GM12891 (cell line): ENCODE results near the gene CA9. TPM values are rescaled to one million over a fixed set of nuclear protein-coding genes. Genes with fewer than 3 reads are reported as not detected.
"Not testable (repeated sequence)": the region's sequence is repeated elsewhere in the genome, so short reads cannot be mapped to it uniquely, and the experiment has no call there.

Experiments
- DNase-seq: peaks from one replicate; pipeline ENCODE4 v3.0.0; 2011; ENCODE audit warnings: low spot score; ENCODE audit not compliant: insufficient read length
- FAIRE-seq: peaks from 2 replicates; lab custom pipeline; 2011; peaks lifted over from hg19 to GRCh38; lab: Jason Lieb, UNC
- PAX5 ChIP-seq: IDR thresholded peaks from 2 replicates; pipeline ENCODE4 v1.6.1; 2011; ENCODE audit warnings: low read length, moderate library complexity, mild to moderate bottlenecking; ENCODE audit not compliant: insufficient read depth, severe bottlenecking
- POLR2A ChIP-seq: IDR thresholded peaks from 2 replicates; pipeline ENCODE4 v1.6.1; 2011; ENCODE audit warnings: low read depth, low read length, control low read depth
- POLR2AphosphoS5 ChIP-seq: IDR thresholded peaks from 2 replicates; pipeline ENCODE4 v1.6.1; 2011; ENCODE audit warnings: low read depth, low read length, control low read depth
- POU2F2 ChIP-seq: IDR thresholded peaks from 2 replicates; pipeline ENCODE4 v1.6.1; 2011; ENCODE audit warnings: low read depth, mild to moderate bottlenecking, control low read depth, low read length, moderate library complexity
- SPI1 ChIP-seq: IDR thresholded peaks from 2 replicates; pipeline ENCODE4 v1.6.1; 2011; ENCODE audit warnings: low read depth, low read length, control low read depth
- TAF1 ChIP-seq: IDR thresholded peaks from 2 replicates; pipeline ENCODE4 v1.6.1; 2011; ENCODE audit warnings: low read depth, low read length, control low read depth
- polyA plus RNA-seq: library from polyadenylated mRNA; unstranded; fragments of >200 nt; gene quantifications from one replicate; pipeline ENCODE4 v1.2.1, GENCODE V29; 2012; ENCODE audit warnings: low read depth, missing spikeins, inconsistent platforms; ENCODE audit not compliant: missing spikeins

Gene CA9
- 0.27 TPM for polyA plus RNA-seq

DNA sequence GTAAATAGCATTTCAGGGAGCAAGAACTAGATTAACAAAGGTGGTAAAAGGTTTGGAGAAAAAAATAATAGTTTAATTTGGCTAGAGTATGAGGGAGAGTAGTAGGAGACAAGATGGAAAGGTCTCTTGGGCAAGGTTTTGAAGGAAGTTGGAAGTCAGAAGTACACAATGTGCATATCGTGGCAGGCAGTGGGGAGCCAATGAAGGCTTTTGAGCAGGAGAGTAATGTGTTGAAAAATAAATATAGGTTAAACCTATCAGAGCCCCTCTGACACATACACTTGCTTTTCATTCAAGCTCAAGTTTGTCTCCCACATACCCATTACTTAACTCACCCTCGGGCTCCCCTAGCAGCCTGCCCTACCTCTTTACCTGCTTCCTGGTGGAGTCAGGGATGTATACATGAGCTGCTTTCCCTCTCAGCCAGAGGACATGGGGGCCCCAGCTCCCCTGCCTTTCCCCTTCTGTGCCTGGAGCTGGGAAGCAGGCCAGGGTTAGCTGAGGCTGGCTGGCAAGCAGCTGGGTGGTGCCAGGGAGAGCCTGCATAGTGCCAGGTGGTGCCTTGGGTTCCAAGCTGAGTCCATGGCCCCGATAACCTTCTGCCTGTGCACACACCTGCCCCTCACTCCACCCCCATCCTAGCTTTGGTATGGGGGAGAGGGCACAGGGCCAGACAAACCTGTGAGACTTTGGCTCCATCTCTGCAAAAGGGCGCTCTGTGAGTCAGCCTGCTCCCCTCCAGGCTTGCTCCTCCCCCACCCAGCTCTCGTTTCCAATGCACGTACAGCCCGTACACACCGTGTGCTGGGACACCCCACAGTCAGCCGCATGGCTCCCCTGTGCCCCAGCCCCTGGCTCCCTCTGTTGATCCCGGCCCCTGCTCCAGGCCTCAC is at the start of gene CA9:
Gene CA9 (plus strand): TSS at position 797 of the 893 bp plus-strand sequence. CDS start 32 bp downstream, at position 829.
- DNase-seq (no peak), FAIRE-seq (no peak)

DNA sequence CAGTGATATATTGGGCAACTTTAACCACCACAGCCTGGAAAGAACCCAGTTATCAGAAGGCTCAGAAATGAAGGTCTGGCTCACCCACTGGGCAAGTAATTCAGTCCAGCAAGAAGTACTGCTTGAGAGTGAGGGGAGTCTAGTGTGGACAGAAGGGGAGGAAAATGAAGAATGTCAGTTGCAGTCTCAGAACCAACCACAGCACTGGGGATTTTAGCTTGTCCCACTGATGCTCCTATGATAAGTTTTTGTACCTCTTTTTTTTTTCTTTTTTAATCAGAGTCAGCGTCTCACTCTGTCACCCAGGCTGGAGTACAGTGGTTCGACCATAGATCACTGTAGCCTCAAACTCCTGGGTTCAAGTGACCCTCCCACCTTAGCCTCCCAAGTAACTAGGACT is 46.2 kb upstream of the CA9 start:
- DNase-seq: no peak
- TF ChIP-seq TAF1 (no peak), POLR2A (no peak), POLR2AphosphoS5 (no peak), PAX5 (no peak), POU2F2 (no peak), SPI1 (no peak)
- peak; percentile 66 for FAIRE-seq

More for the DNA sequence above, at the start of gene CA9:
- no peak for TF ChIP-seq TAF1
- no peak for TF ChIP-seq POLR2AphosphoS5
- no peak for TF ChIP-seq SPI1
- TF ChIP-seq POLR2A: no peak
- TF ChIP-seq POU2F2: no peak
- no peak for TF ChIP-seq PAX5

DNA sequence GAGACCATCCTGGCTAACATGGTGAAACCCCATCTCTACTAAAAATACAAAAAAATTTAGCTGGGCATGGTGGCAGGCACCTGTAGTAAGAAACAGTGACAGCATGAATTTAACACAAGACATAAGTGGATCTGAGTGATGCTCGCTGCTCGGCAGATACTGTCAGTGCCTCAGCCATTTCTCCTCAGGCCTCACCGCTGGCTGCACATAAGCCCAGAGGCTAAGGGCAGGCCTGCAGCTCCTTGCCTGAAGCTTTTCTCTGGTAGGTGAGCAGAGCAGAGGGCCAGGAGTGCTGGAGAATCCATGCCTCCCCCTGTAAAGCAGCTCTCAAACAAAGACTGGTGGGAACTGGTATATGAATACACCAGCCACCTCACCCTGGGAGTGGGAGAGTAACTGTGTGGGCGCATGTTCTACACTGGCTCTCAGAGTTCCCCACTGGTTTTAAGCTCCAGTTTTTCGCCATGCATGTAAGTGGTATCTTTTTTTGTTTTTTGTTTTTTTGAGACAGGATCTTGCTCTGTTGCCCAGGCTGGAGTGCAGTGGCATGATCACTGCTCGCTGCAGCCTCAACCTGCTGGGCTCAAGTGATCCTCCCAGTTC is 45.2 kb upstream of the CA9 start:
- DNase-seq (no peak), FAIRE-seq (no peak)
- TF ChIP-seq POLR2A (no peak), PAX5 (no peak), TAF1 (no peak), POLR2AphosphoS5 (no peak), SPI1 (no peak), POU2F2 (no peak)

DNA sequence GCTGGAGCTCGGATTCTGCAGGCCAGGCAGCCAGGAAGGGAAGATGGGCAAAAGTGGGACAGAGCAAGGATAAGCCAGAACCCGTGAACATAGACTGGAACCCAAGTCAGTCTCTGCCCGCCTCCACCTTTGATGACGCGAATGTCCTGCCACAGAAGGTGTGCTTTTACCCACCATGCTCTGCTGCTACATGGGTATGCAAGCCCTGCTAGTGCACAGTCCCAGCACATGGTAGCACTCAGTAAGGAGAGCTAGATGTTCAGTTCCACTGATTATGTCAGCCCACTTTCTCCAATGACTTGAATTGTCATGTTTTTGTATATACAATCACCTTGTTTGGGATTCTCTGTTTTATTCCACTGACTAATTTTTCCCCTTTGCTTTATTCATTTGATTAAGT is 44.1 kb upstream of the CA9 start:
- FAIRE-seq: peak; percentile 68
- TF ChIP-seq TAF1 (no peak), POLR2AphosphoS5 (no peak), PAX5 (no peak), POU2F2 (no peak), SPI1 (no peak), POLR2A (no peak)

DNA sequence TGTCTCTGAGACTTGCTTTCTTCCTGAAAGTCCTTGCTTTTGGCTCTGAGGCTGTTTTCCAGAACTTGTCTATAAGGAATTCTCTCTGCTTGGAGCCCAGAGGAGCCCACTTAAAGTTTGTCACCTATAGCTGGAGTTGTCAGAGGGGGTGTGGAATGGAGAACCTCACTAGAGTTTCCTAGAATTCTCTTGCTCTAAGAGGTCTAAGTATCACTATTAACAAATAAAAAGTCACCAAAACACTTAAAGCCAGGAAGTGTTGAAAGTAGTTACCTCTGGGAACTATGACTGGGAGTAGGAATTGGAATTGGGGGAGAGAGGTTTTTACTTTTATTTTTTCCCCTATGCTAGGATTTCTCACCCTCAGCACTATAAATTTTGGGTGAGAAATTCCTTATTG is 38.0 kb upstream of the CA9 start:
- FAIRE-seq (no peak), DNase-seq (no peak)
- TF ChIP-seq POU2F2 (no peak), PAX5 (no peak), POLR2A (no peak), TAF1 (no peak), POLR2AphosphoS5 (no peak), SPI1 (no peak)

More for the DNA sequence above, 44.1 kb upstream of the CA9 start:
- no peak for DNase-seq

DNA sequence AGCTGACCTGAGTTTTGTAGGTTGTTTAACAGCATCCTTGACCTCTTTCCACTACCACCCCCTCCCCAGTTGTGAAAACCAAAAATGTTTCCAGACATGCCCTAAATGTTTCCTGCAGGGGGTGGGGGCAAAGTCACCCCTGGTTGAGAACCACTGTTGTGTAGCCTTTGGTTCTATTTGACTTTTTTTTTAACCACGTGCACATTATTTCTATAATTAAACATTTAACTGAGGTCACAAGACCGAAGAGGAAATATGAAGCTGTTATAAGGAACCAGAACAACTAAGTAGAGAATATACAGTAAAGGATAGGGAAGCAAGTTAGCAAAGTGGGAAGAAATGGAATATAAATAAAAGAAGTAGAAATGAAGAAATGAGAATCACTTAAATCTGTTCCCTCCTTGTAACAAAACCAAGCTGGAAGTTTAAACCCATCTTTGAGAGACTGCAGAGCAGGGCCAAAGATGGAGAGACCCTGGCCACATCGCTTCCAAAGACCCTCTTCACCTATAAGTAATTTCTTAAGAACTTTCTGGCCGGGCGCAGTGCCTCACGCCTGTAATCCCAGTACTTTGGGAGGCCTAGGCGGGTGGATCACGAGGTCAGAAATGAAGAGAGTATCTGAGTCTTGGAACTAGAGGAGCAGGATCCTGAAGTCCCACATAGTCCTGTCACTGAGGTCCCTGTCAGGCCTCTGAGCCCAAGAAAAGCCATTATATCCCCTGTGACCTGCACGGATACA is 37.4 kb upstream of the CA9 start:
- no peak for FAIRE-seq
- TF ChIP-seq POLR2A: no peak
- TF ChIP-seq POU2F2: no peak
- TF ChIP-seq TAF1: no peak
- TF ChIP-seq POLR2AphosphoS5: no peak
- no peak for TF ChIP-seq PAX5
- TF ChIP-seq SPI1: no peak
- DNase-seq: no peak

DNA sequence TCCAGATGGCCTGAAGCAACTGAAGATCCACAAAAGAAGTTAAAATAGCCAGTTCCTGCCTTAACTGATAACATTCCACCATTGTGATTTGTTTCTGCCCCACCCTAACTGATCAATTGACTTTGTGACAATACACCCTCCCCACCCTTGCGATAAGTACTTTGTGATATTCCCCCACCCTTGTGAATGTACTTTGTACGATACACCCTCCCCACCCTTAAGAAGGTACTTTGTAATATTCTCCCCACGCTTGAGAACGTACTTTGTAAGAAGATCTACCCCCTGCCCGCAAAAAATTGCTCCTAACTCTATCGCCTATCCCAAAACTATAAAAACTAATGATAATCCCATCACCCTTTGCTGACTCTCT is 36.9 kb upstream of the CA9 start:
- peak; percentile 28 for FAIRE-seq
- DNase-seq: not testable (repeated sequence)

DNA sequence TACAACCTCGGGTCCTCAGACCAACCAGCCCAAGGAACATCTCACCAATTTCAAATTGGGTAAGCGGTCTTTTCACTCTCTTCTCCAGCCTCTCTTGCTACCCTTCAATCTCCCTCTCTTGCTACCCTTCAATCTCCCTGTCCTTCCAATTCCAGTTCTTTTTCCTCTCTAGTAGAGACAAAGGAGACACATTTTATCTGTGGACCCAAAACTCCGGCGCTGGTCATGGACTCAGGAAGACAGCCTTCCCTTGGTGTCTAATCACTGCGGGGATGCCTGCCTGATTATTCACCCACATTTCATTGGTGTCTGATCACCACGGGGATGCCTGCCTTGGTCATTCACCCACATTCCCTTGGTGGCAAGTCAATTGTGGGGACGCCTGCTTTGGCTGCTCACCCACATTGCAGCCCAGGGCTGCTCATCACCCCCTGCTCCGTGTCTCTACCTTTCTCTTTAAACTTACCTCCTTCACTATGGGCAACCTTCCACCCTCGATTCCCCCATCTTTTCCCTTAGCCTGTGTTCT is 36.2 kb upstream of the CA9 start:
- FAIRE-seq, DNase-seq: not testable (repeated sequence)

DNA sequence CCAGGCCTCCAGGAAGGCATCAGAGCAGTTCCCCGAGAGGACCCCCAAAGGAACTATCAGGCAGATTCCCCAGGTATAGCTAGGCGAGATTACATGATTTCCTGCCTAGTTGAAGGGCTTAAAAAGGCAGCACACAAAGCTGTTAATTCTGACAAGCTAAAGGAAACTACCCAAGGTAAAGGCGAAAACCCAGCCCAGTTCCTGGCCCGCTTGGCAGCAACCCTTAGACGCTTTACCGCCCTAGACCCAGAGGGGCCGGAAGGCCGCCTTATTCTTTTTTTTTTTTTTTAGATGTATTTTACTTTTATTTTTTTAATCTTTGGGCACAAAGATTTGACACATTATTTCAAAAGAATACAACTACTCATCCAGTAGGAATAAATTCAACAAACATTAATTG is 35.0 kb upstream of the CA9 start:
- DNase-seq, FAIRE-seq: not testable (repeated sequence)

DNA sequence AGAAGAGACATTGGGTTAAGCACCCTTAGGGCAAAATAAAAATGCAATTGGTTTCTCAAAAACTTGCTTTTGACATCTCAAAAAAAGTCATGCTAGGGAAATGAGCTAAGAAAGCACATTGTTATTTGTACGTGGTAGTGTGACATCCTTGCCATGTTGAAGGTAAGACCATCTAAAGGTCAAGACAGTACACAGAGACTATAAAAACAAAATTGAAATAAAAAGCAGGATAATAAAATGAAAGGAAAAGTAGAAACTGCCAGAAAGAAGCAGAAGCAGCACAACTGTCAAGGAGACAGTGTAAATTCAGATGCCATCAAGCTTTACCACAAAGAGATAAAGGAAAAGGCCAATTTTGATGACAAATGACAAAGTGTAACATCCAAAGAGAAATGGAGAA is 34.5 kb upstream of the CA9 start:
- peak; percentile 82 for FAIRE-seq

More for the DNA sequence above, 34.5 kb upstream of the CA9 start:
- DNase-seq: not testable (repeated sequence)
